ENCODE results near the gene HTATSF1. TPM values are rescaled to one million over a fixed set of nuclear protein-coding genes. Genes with fewer than 3 reads are reported as not detected.

Gene HTATSF1
- total RNA-seq, 1 donor from 2014 or later, result 24.5 TPM

DNA sequence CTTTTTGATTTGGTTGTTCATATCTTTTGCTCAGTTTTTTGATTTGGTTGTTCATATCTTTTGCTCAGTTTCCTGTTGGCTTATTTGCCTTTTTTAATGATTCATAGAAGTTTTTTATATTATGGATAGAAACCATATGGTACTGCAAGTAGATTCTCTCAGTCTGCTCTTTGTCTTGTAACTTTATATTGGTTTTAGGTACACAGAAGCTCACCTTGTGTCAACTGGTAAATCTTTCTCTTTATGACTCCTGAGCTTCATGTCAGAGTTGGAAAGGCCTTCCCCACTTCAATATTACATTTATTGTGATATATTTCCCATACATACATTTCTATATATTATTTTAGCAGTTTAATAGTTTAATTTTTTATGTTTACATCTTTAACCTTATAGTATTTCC, 26.4 kb downstream of the HTATSF1 start:
- POLR2A ChIA-PET, result interaction anchor here (0.6 kb wide), 1 partner anchor 17 kb away, joined by 3 read pairs; no protein-coding TSS in a partner anchor
- intact Hi-C loops (cut with micrococcal nuclease), result no loop called here
- Mint-ChIP-seq H3K4me3 (no peak overlapping the region), H3K4me1 (peaks cover 4% of the 10 kb centered on the region), H3K27me3 (peaks cover 2% of the 10 kb centered on the region), H3K36me3 (ENCODE audit: low read depth) (no peaks in the 10 kb centered on the region), H3K9me3 (no peaks in the 10 kb centered on the region), H3K27ac (no peak overlapping the region)
- TF ChIP-seq, protein P1, sequence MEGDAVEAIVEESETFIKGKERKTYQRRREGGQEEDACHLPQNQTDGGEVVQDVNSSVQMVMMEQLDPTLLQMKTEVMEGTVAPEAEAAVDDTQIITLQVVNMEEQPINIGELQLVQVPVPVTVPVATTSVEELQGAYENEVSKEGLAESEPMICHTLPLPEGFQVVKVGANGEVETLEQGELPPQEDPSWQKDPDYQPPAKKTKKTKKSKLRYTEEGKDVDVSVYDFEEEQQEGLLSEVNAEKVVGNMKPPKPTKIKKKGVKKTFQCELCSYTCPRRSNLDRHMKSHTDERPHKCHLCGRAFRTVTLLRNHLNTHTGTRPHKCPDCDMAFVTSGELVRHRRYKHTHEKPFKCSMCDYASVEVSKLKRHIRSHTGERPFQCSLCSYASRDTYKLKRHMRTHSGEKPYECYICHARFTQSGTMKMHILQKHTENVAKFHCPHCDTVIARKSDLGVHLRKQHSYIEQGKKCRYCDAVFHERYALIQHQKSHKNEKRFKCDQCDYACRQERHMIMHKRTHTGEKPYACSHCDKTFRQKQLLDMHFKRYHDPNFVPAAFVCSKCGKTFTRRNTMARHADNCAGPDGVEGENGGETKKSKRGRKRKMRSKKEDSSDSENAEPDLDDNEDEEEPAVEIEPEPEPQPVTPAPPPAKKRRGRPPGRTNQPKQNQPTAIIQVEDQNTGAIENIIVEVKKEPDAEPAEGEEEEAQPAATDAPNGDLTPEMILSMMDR (IDR thresholded peaks at IDR 0.05), result no peak
- CTCF ChIA-PET, result no interaction called here
- DNase-seq, result no peak
- ATAC-seq (ENCODE audit: low read depth), result no peak

GRCh38 chrX:136525738-136526606, 28.6 kb downstream of the HTATSF1 start:
- H3K36me3 Mint-ChIP-seq (ENCODE audit: low read depth), result no peaks in the 10 kb centered on the region
- ChIA-PET CTCF (no interaction called here), POLR2A (no interaction called here)
- no peak for DNase-seq
- H3K9me3 Mint-ChIP-seq, result no peaks in the 10 kb centered on the region
- H3K27ac Mint-ChIP-seq, result no peak overlapping the region
- H3K4me1 Mint-ChIP-seq, result peaks cover 4% of the 10 kb centered on the region
- TF ChIP-seq, protein P1 (IDR thresholded peaks at IDR 0.05), result no peak
- no peak for ATAC-seq (ENCODE audit: low read depth)
- intact Hi-C loops (cut with micrococcal nuclease), result no loop called here
- no peak overlapping the region for H3K4me3 Mint-ChIP-seq
- H3K27me3 Mint-ChIP-seq, result peaks cover 2% of the 10 kb centered on the region

DNA sequence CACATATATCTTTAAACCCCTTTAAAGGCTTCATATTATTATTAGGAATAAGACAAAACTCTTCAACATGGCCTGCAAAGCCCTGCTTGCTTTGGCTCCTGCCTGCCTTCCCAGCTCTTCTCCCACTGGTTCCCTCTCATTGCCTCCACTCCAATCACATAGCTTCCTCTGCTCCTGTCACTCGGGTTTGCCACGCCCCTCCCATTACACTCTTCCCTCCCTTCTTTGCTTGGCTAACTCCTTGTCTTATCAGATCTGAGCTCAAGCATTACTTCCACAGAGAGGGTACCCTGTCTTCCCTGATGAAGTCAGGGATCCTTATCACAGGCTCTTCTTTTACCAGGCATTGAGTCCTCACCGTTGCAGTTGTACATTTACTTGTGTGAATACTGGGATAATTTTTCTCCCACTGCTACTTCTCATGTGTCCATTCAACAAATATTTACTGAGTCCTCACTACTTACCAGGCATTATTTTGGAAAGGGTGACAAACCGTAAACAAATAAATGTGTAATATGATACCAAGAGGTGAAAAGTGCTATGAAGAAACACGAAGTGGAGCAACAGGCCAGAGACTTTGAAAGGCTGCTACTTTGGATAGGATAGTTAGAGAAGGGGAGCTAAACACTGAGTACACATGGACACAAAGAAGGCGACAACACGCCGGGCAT, 31.4 kb downstream of the HTATSF1 start:
- Mint-ChIP-seq H3K4me3 (no peak overlapping the region), H3K4me1 (no peaks in the 10 kb centered on the region), H3K9me3 (no peaks in the 10 kb centered on the region), H3K36me3 (ENCODE audit: low read depth) (no peaks in the 10 kb centered on the region), H3K27ac (no peak overlapping the region), H3K27me3 (peaks cover 2% of the 10 kb centered on the region)
- ChIA-PET POLR2A (no interaction called here), CTCF (no interaction called here)
- ATAC-seq (ENCODE audit: low read depth) (no peak), DNase-seq (no peak)
- TF ChIP-seq, protein P1 (IDR thresholded peaks at IDR 0.05), result no peak
- intact Hi-C loops (cut with micrococcal nuclease), result no loop called here

DNA sequence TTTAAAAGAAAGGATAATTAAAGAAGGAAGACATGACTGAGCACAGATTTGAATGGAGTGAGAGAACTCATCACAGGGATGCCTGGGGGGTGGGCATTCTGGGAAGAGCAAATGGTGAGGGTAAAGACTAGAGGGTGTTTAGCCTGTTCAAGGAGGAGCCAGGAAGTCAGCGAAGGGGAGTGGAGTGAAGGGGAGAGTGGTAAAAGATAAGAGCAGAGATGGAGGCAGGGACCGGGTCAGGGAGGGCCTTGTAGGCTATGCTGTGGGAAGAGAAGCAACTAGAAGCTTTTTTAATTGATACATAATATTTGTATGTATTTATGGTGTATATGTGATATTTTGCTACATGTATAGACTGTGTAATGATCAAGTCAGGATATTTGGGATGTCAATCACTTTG, 32.4 kb downstream of the HTATSF1 start:
- ChIA-PET CTCF (no interaction called here), POLR2A (no interaction called here)
- H3K9me3 Mint-ChIP-seq, result no peaks in the 10 kb centered on the region
- H3K36me3 Mint-ChIP-seq (ENCODE audit: low read depth), result no peaks in the 10 kb centered on the region
- ATAC-seq (ENCODE audit: low read depth), result no peak
- no peaks in the 10 kb centered on the region for H3K4me1 Mint-ChIP-seq
- intact Hi-C loops (cut with micrococcal nuclease), result no loop called here
- no peak overlapping the region for H3K4me3 Mint-ChIP-seq
- no peak for DNase-seq
- H3K27ac Mint-ChIP-seq, result no peak overlapping the region
- TF ChIP-seq, protein P1 (IDR thresholded peaks at IDR 0.05), result no peak
- peaks cover 2% of the 10 kb centered on the region for H3K27me3 Mint-ChIP-seq

- DNase-seq (no peak), ATAC-seq (ENCODE audit: low read depth) (no peak)
- no peak within 1 kb of the TSS for H3K4me3 Mint-ChIP-seq
- TF ChIP-seq, protein P1 (IDR thresholded peaks at IDR 0.05), result no peak
- no peak within 1 kb of the TSS for H3K27ac Mint-ChIP-seq
- ChIA-PET CTCF (no interaction called here), POLR2A (no interaction called here)
- H3K27me3 Mint-ChIP-seq, result peaks cover 4% of the 10 kb centered on the region
- H3K9me3 Mint-ChIP-seq, result no peaks in the 10 kb centered on the region
- H3K4me1 Mint-ChIP-seq, result no peaks in the 10 kb centered on the region
- H3K36me3 Mint-ChIP-seq (ENCODE audit: low read depth), result no peaks in the 10 kb centered on the region
- intact Hi-C loops (cut with micrococcal nuclease), result no loop called here
Observed at GRCh38 chrX:136531951-136532350, 34.6 kb downstream of the HTATSF1 start, which contains the start of gene VGLL1. VGLL1 (plus strand) TSS chrX:136532215; CDS start chrX:136536021, 3,806 bp downstream.

All from activated B cell treated with CpG ODN at 0.5 μM for 24 hours (primary cell).